Measurements from ENCODE around the gene SLC5A11.

- no peak for TF ChIP-seq CTCF (IDR thresholded peaks at IDR 0.05)
- TF ChIP-seq POLR2A (IDR thresholded peaks at IDR 0.05), result no peak
Observed at GRCh38 chr16:24887472-24887871, 41.7 kb downstream of the SLC5A11 start.

Data from testis (tissue), 2 donors.